ENCODE results near the gene TET1.
"Not testable (repeated sequence)": the region's sequence is repeated elsewhere in the genome, so short reads cannot be mapped to it uniquely, and the experiment has no call there.

The TET1 gene

GRCh38 chr10:68560186-68560942, at the start of gene TET1:
Gene TET1 (plus strand): TSS chr10:68560337. CDS start chr10:68572339, 12,002 bp downstream.
- DNase-seq: peak; percentile 56

DNA sequence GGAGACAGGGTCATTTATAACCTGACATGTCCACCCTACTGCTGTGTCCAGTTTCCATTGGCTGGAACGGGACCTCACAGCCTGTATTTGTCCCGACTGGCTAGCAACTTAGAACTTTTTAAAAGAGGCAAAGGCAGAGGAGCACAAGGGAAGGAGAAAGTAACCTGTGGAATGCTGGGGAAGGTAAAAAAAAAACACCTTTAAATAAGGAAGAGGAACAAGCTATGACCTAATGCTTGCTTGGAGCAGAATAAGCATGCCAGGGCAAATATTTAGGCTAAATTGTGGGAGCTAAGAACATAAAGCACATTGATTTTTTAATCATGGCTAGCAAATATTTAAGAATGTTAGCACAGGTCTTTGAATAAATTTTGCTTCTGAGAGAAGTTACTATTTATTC, 43.9 kb upstream of the TET1 start:
- not testable (repeated sequence) for DNase-seq

DNA sequence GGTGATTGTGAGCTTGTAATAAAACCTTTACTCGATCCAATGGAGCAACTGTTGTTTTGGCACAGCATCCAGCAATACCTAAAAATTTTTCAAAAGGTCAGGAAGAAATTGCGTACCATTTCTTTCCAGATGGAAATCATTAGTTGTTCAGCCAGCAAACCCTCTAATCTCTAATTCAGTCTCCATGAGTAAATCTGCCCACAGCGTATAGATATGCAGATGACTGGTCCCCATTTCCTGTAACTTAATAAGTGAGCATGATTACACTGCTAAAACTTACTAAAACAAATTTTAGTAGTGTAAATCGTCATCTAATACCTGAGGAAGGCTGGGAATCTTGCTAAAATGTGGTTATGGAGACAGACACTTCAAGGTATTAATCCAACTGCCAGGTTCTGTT, 43.4 kb upstream of the TET1 start:
- DNase-seq: no peak

- DNase-seq: no peak
Measured at GRCh38 chr10:68517188-68517587, 42.9 kb upstream of the TET1 start.

DNA sequence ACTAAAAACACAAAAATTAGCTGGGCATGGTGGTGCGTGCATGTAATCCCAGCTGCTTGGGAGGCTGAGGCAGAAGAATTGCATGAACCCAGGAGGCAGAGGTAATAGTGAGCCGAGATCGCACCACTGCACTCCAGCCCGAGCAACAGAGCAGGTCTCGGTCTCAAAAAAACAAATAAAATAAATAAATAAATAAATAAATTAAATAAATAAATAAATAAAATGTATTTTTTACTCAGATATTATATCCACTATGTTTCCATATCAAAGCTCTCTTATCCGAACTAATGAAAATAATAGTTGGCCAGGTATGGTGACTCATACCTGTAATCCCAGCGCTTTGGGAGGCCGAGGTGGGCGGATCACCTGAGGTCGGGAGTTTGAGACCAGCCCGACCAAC, 41.5 kb upstream of the TET1 start:
- not testable (repeated sequence) for DNase-seq

- DNase-seq: not testable (repeated sequence)
Measured at GRCh38 chr10:68525490-68526038, 34.6 kb upstream of the TET1 start.

DNA sequence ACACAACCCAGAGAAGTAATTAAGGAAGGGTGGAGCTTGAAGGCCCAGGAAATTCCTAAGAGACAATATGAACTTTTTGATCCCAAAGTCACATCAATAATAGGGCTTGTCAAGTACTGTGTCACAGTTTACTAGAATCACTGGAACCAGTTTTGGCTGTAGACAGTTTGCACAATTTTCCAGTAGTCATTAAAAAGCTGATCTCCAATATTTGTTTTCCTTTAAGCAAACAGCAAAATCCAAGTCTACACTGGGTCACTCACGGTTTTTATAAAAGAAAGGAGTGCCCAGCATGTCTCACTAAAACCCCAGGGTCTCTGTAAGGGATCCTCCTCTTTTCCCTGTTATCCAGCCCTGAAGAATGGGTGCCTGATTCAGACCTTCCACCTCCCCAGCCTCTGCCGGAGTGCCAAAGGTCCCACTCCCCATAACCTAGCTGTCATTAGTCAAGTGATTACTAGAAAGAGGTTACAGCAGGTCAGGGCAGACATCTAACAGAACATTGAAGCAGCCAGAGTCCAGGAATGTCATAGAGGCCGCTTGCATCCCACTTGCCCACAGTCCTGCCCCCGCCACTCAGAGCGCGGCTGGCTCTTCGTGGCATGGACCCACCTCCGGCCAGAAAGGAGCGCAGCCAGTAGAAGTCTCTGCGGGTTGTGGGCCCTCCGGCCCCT, 33.4 kb upstream of the TET1 start:
- DNase-seq: no peak

- no peak for DNase-seq
Measured at GRCh38 chr10:68536973-68537372, 23.2 kb upstream of the TET1 start.

DNA sequence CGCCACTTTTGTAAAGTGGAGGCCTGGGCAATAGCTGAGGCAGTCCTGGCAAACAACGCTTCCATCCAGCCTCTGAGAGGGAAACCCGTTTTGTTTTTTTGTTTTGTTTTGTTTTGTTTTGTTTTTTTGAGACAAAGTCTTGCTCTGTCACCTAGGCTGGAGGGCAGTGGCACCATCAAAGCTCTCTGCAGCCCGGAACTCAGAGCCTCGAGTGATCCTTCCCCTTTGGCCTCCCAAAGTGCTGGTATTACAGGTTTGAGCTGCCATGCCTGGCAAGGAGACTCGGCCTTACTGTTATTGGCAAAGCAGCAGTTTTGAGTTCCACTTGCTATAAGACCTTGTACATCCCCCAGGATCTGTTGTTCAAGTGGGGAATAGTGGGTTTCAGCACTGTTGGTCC, 22.3 kb upstream of the TET1 start:
- DNase-seq: no peak

GRCh38 chr10:68543004-68543918, 16.9 kb upstream of the TET1 start:
- DNase-seq: no peak

- peak; percentile 46 for DNase-seq
Measured at GRCh38 chr10:68550747-68551411, 9.3 kb upstream of the TET1 start.

GRCh38 chr10:68553138-68553537, 7.0 kb upstream of the TET1 start:
- no peak for DNase-seq

DNA sequence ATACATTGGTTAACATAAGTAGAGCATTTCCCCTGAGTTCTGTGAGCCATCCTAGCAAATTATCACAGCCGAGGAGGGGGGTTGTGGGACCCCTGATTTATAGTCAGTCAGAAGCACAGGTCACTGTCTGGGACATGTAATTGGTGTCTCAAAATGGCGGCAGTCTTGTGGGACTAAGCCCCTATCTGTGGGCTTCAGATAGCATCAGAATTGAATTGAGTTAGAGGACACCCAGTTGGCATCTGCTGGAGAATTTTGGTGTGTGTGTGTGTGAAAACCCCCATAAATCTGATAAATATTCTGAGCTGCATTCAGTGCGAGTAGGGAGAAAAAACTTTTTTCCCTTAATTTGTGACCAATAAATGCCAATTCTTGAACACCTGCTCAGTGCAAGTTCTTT, 6.5 kb upstream of the TET1 start:
- no peak for DNase-seq

DNA sequence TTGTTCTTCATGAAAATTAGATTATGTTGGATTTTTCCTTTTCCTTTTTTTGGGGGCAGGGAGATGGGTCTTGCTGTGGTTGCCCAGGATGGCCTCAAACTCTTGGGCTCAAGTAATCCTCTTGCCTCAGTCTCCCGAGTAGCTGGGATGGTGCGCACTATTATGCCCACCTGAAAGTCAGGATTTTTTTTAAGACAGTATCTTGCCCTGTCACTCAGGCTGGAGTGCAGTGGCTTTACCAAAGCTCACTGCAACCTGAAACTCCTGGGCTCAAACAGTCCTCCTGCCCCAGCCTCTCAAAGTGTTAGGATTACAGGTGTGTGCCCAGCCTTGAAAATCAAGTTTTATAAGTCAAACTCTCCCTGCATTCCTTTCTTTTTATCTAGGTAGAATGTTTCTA, 1.7 kb upstream of the TET1 start:
- no peak for DNase-seq

- no peak for DNase-seq
Measured at GRCh38 chr10:68559251-68559650, 886 bp upstream of the TET1 start.

- peak; percentile 24 for DNase-seq
Measured at GRCh38 chr10:68559841-68560185, 324 bp upstream of the TET1 start.

- DNase-seq: peak; percentile 28
Measured at GRCh38 chr10:68560943-68561864, 1.1 kb downstream of the TET1 start.

- no peak for DNase-seq
Measured at GRCh38 chr10:68561865-68562649, 1.9 kb downstream of the TET1 start.

DNA sequence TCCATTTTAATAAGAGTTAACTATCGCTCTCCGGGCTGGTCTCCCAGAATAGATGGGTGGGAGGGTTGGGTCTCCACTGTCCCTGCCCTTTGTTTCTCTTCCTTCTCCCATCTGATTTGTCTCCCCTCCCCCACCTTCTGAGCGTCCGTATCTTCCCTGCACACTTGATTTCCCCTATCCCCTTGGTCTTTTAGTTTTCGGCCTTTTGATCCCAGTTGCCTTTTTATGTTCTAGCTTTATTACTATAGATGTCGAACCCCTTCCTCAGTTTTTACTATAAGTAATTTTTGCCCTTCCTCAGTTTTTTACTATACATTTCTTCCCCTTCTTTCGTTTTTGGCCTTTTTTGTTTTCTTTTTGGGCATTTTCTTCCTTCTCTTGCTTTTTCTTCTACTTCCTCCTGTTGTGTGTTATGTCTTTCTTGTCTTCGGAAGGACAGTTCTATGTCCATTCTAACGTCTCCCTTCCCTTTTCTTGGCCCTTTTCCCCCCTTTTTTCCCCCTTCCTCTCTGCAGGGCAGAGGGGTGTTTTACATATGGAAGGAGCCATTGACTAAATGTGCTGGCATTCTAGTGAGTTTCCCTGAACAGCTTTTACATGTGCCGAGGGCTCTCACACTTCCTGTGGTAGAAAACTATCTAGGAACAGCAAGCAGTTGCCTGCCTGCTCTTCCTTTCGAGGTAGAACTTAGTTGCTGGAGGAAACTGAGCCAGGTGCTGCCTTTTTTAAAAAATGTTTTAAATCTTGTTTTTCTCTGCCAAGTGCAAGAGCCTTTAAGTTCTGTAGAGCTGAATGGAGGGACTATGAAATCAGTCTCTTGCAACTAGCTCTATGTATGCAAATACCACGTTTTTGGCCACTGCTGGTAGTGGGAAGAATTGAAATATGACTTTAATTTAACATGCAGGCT, 2.8 kb downstream of the TET1 start:
- no peak for DNase-seq

DNA sequence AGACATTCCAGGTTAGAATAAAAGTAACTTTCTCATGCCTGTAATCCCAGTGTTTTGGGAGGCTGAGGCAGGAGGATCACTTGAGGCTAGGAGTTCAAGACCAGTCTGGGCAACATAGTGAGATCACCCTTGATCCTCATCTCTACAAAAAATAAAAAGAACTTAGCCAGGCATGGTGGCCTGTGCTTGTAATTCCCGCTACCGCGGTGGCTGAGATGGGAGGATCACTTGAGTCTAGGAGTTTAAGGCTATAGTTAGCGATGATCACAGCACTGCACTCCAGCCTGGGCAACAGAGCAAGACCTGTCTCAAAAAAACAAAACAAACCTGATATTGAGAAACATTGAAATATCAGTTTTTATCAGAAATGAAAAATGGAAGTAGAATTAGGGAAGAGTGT, 4.6 kb downstream of the TET1 start:
- DNase-seq: no peak

All from stimulated activated CD8-positive, alpha-beta memory T cell treated with anti-CD3 and anti-CD28 coated beads, Interleukin-4, amount 100 ng/mL, for 48 hours (primary cell).